Activated CD4-positive, CD25-positive, alpha-beta regulatory T cell treated with anti-CD3 and anti-CD28 coated beads, Interleukin-2, amount 50 U/mL, for 24 hours (primary cell): ENCODE data around the gene NPY5R.

Experiments
- ATAC-seq, 2 donors: fragments of 150-1000 bp; cut with Tn5 transposase; one replicate each; pipeline ENCODE4 v1.10.0; 2021; ENCODE audit warnings: mild to moderate bottlenecking in 1 of 2, moderate library complexity in 1 of 2

NPY5R gene

DNA sequence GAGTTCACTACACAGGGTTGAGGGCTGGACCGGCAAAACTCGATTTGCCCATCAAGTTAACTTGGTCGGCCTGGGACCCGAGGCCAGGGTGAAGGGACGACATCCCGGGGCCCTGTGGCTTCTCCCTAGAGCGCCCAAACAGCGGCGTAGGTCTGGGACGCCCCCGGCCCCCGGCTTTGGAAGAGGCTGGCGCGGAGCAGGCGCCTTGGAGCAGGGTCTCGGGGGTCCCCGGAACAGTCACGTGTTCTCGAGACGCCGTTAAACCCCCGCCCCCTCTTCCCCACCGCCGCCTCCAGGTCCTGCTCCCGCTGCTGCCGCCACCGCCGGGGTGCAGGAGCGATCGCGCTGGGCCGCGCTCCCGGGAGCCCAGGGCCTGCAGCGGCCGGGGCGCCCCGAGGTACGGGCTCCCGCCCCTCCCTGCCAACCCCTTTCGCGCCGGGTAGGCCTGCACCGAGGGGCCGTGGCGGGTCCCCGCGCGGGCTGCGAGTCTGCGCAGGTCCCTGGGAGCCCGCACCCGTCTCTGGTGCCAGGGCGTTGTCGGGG, at the start of gene NPY5R:
Gene NPY5R (plus strand): TSS at position 289 of the 543 bp plus-strand sequence. CDS start 6,382 bp downstream, outside the sequence.
- peak in 1 of 2 donors; percentile 17 for ATAC-seq

- ATAC-seq = no peak
These were observed 48.6 kb upstream of the NPY5R start for GRCh38 chr4:163295138-163295537.

- no peak for ATAC-seq
These were observed 43.2 kb upstream of the NPY5R start for GRCh38 chr4:163300445-163300844.

DNA sequence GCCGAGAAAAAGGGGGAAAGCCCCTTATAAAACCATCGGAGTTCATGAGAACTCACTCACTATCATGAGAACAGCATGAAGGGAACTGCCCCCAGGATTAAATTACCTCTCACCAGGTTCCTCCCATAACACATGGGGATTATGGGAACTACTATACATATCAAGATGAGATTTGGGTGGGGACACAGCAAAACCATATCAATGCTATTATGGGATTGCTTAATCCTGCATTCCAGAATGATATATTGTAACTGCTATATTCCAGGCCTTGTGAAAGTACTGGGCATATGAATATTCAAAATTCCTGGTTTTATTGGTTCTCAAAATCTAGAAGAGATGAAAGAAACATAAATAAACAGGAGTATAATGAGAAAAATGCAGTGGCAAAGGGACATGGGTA, 40.6 kb upstream of the NPY5R start:
- ATAC-seq = no peak

GRCh38 chr4:163309466-163309865, 34.2 kb upstream of the NPY5R start:
- ATAC-seq = no peak

DNA sequence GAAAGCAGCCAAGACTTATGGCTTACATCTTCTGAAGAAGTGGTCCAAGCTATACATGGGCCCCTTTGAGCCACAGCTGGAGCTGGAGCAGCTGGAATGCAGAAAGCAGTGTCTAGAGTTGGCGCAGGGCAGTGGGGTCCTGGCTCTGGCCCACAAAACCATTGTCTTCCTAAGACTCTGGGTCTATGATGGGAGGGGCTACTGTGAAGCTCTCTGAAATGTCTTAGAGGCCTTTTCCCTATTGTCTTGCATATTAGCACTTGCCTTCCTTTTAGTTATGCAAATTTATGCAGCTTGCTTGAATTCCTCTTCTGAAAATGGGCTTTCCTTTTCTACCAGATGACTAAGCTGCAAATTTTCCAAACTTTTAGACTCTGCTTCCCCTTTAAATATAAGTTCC, 26.6 kb upstream of the NPY5R start:
- ATAC-seq = no peak

- no peak for ATAC-seq
These were observed 12.6 kb upstream of the NPY5R start for GRCh38 chr4:163330916-163331628.

DNA sequence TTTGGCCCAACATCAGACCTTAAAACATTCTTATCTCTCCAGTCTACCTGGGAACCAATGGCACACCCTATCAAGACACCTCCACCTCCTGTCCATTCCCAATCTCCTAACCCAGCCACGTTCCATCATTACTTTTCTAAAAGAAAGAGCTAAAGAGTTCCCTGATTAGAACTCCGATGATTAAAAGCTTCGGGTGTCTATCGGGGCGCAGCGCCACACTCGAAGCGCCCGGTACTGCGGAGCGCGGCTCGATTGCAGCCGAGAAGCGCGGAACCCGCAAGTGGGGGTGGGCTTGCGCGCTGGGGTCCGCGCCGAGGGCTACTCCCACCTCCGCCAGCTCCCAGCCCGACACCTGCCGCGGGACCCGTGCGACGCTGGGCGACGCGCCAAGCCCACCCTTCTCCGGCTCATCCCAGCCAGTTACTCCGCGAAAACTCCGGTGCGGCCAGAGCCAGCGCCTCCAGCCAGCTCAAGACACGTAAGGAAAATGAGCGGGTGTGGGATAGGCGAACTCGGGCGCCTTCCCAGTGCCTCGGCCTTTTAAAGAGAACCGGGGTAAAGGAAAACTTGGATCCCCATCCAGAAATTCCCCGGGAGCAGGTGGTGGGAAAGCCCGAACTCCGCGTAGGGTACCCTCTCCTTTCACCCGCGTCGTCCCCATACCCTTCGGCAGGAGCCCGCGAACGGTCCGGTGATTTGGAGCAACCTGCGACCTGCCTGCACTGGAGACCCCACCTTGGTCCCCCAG, 11.9 kb upstream of the NPY5R start:
- ATAC-seq = no peak

DNA sequence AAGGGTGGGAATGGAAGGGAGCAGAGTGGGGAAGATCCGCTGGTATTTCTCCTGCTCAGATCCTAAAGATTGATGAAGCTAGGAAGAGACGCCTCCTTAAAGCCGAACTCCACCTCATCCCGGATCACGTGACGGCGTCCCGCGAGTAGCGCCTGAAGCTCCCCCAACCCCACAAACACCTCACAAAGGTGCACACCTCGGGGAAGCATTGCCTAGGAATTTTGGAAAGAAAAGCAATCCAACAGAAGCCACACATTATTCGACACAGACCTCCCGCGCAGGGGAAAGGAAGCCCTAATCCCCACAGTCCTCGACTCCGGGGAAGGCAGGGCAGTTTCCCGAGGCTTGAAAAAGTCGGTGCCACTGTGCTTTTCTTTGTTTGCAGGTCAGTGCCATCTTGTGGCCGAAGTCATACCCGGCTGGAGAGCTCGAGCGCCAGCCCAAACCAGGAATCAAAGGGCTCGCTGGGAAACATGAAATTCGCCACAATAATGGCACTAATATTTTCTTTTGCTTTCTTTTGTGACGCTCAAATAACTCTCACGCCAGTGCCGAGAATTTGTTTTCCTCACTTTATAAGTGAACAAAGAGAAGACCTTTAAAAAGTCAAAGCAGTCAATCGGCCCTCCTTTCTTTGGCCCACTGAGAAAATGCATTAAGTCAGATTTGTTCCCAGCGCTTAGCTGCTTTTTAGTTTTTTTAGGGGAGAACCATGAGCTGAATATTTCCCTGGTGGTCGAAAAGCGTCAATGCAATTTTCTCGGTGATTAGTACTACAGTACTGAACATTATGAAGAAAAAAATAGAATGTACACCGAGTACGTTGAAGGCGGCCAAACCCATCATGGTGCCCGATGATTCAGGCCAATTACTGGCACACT, 10.9 kb upstream of the NPY5R start, which contains the start of gene NPY1R:
Gene NPY1R (minus strand): TSS at position 71 of the 881 bp plus-strand sequence. CDS start 6,042 bp downstream, outside the sequence.
- no peak for ATAC-seq

GRCh38 chr4:163335384-163335783, 8.3 kb upstream of the NPY5R start:
- ATAC-seq = no peak

DNA sequence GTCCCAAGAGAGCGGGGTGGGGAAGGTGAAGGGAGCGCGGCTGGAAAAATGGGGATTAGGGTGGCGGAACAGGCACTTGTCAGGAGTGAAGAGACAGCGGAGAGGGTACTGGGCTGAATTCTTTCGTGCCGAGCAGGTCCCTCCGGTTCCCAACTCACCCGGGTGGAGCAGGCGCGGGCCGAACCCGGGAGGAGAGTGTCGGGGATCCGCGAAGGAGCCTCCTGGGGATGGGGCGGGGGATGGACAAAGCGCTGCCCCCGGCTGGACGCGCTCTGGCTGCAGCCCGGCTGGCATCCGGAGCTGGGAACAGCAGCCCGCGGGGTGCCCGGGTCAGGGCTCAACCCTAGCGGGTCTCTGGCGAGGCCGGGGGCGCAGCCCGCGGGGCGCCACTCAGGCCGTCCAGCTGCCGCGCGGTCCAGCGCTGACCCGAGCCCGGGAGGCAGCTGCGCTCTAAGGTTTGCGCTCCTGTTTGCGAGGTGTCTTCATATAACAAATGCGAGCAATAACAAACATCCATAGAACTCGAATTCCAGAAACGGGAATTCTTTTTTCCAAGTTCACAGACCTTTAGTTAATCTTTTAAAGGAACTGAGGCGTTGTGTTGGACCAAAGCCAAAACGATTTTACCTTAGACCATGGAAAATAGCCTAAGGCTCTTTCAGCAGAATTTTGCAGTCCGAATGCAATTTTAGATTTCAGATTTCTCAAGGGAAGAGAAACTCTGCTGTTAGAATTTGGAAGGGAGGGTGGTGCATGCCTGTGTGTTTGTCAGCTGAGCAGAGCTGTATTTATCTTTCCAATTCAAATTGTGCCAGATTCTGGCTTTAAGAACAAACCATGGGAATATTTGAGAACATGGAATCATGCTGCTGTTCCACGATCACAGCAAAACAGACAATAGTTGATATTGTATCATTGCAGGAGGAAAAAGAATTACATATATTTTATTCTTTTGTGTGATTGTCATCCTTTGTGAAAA, 744 bp downstream of the NPY5R start:
- no peak for ATAC-seq

DNA sequence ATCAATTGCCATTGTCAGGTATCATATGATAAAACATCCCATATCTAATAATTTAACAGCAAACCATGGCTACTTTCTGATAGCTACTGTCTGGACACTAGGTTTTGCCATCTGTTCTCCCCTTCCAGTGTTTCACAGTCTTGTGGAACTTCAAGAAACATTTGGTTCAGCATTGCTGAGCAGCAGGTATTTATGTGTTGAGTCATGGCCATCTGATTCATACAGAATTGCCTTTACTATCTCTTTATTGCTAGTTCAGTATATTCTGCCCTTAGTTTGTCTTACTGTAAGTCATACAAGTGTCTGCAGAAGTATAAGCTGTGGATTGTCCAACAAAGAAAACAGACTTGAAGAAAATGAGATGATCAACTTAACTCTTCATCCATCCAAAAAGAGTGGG, 7.0 kb downstream of the NPY5R start:
- ATAC-seq = no peak

GRCh38 chr4:163353054-163353453, 9.4 kb downstream of the NPY5R start:
- no peak for ATAC-seq

DNA sequence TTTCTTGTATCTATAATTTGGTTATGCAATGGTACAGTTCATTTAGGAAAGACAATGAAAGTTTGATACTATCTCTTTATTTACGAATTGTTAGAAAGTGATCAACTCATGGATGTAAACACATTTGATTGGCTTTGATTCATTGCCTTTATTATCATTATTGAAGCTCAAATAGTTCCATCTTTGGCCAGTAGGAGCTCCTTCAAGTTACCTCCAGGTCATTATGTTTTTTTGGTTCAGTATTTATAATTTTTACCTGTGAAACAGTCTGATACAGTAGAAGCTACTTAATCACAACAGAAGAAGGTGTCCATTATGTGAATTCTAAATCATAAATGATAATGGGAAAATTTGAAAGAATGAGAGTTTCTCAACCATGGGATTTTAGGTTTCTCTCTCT, 12.4 kb downstream of the NPY5R start:
- no peak for ATAC-seq

DNA sequence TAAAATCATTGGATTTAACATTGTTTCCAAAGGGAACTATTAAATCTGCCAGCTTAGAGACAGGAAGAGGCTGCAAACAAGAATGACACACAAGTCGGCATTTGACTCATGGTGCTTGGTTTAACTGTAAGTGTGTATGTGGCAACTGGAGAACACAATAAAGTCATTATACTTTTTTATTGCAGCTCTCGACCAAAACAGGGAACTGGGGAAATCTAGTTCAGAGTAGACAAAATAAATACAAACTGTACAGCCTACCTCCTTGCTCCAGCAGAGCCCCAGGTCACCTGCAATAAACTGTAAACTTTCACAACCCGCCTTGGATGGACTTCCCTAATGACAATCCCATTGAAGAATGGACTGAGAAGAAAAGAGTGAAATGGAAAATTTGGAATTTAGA, 24.0 kb downstream of the NPY5R start:
- ATAC-seq = no peak

GRCh38 chr4:163372029-163372428, 28.3 kb downstream of the NPY5R start:
- no peak for ATAC-seq

- no peak for ATAC-seq
These were observed 35.0 kb downstream of the NPY5R start for GRCh38 chr4:163378661-163379060.

- ATAC-seq = no peak
These were observed 37.0 kb downstream of the NPY5R start for GRCh38 chr4:163380703-163381102.

- ATAC-seq = no peak
These were observed 38.6 kb downstream of the NPY5R start for GRCh38 chr4:163382178-163382869.

- no peak for ATAC-seq
These were observed 40.7 kb downstream of the NPY5R start for GRCh38 chr4:163384434-163384833.

- ATAC-seq = no peak
These were observed 41.2 kb downstream of the NPY5R start for GRCh38 chr4:163384926-163385325.
